H1 (cell line): ENCODE measurements around the gene ITPR3. TPM values are rescaled to one million over a fixed set of nuclear protein-coding genes. Genes with fewer than 3 reads are reported as not detected.

Source experiments
- CTCF ChIA-PET: fragments of 300-600 bp; sonication (Branson Sonifier 250); formaldehyde crosslinking; loops from one replicate; lab custom pipeline; 2021; ENCODE audit not compliant: partially characterized antibody; lab: Charles Lee
- POLR2A ChIA-PET: fragments of 300-600 bp; sonication (Branson Sonifier 250); formaldehyde crosslinking; loops from one replicate; lab custom pipeline; 2021; ENCODE audit warnings: inconsistent platforms; ENCODE audit not compliant: partially characterized antibody; lab: Charles Lee
- DNase-seq, 2 experiments: peaks; one replicate each; pipeline versions ENCODE4 v3.0.0 to v3.0.0-alpha.2; 2010 to 2022; ENCODE audit warnings: low spot score in 2 of 2, low read depth in 1 of 2, mixed read lengths in 1 of 2
- FAIRE-seq: peaks from 2 replicates; lab custom pipeline; 2011; peaks lifted over from hg19 to GRCh38; lab: Jason Lieb, UNC
- H2AFZ ChIP-seq: 2 replicates; pipeline ENCODE4 v1.8.1; 2012; ENCODE audit warnings: low read length, inconsistent platforms
- H2AK5ac ChIP-seq: 2 replicates; pipeline ENCODE4 v1.6.1; 2013; ENCODE audit warnings: low read depth, low read length
- H2BK120ac ChIP-seq: replicated peaks from 2 replicates; pipeline ENCODE3; 2013; ENCODE audit warnings: low read depth, low read length, inconsistent platforms
- H2BK12ac ChIP-seq: 2 replicates; pipeline ENCODE4 v1.6.1; 2013; ENCODE audit warnings: low read depth, low read length
- H2BK15ac ChIP-seq: 2 replicates; pipeline ENCODE4 v1.6.1; 2013; ENCODE audit warnings: low read length
- H2BK20ac ChIP-seq: 2 replicates; pipeline ENCODE4 v1.6.1; 2013; ENCODE audit warnings: low read length
- H2BK5ac ChIP-seq: 2 replicates; pipeline ENCODE4 v1.6.1; 2013; ENCODE audit warnings: low read depth, low read length
- H3K14ac ChIP-seq: 2 replicates; pipeline ENCODE4 v1.6.1; 2013; ENCODE audit warnings: inconsistent platforms; ENCODE audit not compliant: insufficient read length
- H3K18ac ChIP-seq: 2 replicates; pipeline ENCODE4 v1.6.1; 2013; ENCODE audit warnings: low read length; ENCODE audit errors: extremely low read depth
- H3K23ac ChIP-seq: 2 replicates; pipeline ENCODE4 v1.6.1; 2013; ENCODE audit warnings: inconsistent platforms; ENCODE audit not compliant: insufficient read length
- H3K23me2 ChIP-seq: 2 replicates; pipeline ENCODE4 v1.6.1; 2013; ENCODE audit warnings: low read depth, low read length
- H3K27ac ChIP-seq: 2 replicates; pipeline ENCODE4 v1.6.1; 2011; ENCODE audit warnings: low read depth, low read length, inconsistent platforms
- H3K27me3 ChIP-seq, 4 experiments: replicated peaks in 1 of 4; 1 replicate in 1 of 4; 2 replicates in 3 of 4; pipeline versions ENCODE4 v1.6.1 to v1.8.1; 2011 to 2013; ENCODE audit warnings: low read length in 3 of 4, mild to moderate bottlenecking in 3 of 4, inconsistent platforms in 2 of 4, mixed read lengths in 2 of 4, moderate library complexity in 1 of 4; ENCODE audit not compliant: control insufficient read depth in 3 of 4, insufficient read depth in 3 of 4; ENCODE audit errors: extremely low read depth in 1 of 4
- H3K36me3 ChIP-seq, 4 experiments: 2 replicates each; pipeline versions ENCODE4 v1.6.1 to v1.8.1; 2011 to 2013; ENCODE audit warnings: mild to moderate bottlenecking in 4 of 4, low read length in 3 of 4, moderate library complexity in 2 of 4, control low read depth in 1 of 4, inconsistent platforms in 1 of 4; ENCODE audit not compliant: insufficient read depth in 4 of 4, control insufficient read depth in 2 of 4
- H3K4ac ChIP-seq: replicated peaks from 2 replicates; pipeline ENCODE3; 2013; ENCODE audit warnings: low read length, low read depth, mixed read lengths, inconsistent platforms; ENCODE audit not compliant: insufficient read length
- H3K4me1 ChIP-seq, 4 experiments: replicated peaks in 1 of 4; 1 replicate in 1 of 4; 2 replicates in 3 of 4; pipeline versions ENCODE4 v1.6.1 to v1.8.1; 2011 to 2013; ENCODE audit warnings: low read length in 3 of 4, inconsistent platforms in 2 of 4, mixed read lengths in 1 of 4; ENCODE audit not compliant: insufficient read depth in 4 of 4, control insufficient read depth in 3 of 4
- H3K4me2 ChIP-seq, 2 experiments: 2 replicates each; pipeline versions ENCODE4 v1.6.1 to v1.8.1; 2011 to 2013; ENCODE audit warnings: low read depth in 2 of 2, low read length in 2 of 2, control low read depth in 1 of 2, inconsistent platforms in 1 of 2, mild to moderate bottlenecking in 1 of 2; ENCODE audit not compliant: insufficient read depth in 1 of 2
- H3K4me3 ChIP-seq, 4 experiments: fragments of 200-600, 300-600 bp in 1 of 4; sonication (generic), shearing (Covaris generic), sonication (Bioruptor Twin) in 1 of 4; 2 replicates each; pipeline versions ENCODE4 v1.5.1 to v1.8.1; 2011 to 2016; ENCODE audit warnings: low read length in 4 of 4, low read depth in 3 of 4, control low read depth in 2 of 4, inconsistent platforms in 2 of 4, mild to moderate bottlenecking in 2 of 4, mixed read lengths in 1 of 4, moderate library complexity in 1 of 4; ENCODE audit not compliant: insufficient read depth in 2 of 4; ENCODE audit errors: extremely low read depth in 1 of 4
- H3K56ac ChIP-seq: replicated peaks from 2 replicates; pipeline ENCODE3; 2013; ENCODE audit warnings: low read depth, mild to moderate bottlenecking, mixed read lengths, low read length, inconsistent platforms; ENCODE audit not compliant: insufficient read length
- H3K79me1 ChIP-seq: 2 replicates; pipeline ENCODE4 v1.6.1; 2013; ENCODE audit warnings: low read depth, low read length, control low read depth
- H3K79me2 ChIP-seq, 2 experiments: 2 replicates each; pipeline versions ENCODE4 v1.6.1 to v1.8.1; 2012 to 2013; ENCODE audit warnings: low read length in 2 of 2, mild to moderate bottlenecking in 2 of 2, inconsistent platforms in 1 of 2; ENCODE audit not compliant: insufficient read depth in 2 of 2, control insufficient read depth in 1 of 2
- H3K9ac ChIP-seq, 4 experiments: replicated peaks in 1 of 4; 1 replicate in 1 of 4; 2 replicates in 3 of 4; pipeline versions ENCODE4 v1.6.1 to v1.8.1; 2011 to 2013; ENCODE audit warnings: low read depth in 3 of 4, low read length in 3 of 4, control low read depth in 2 of 4, mild to moderate bottlenecking in 2 of 4, moderate library complexity in 2 of 4, inconsistent platforms in 1 of 4; ENCODE audit errors: extremely low read depth in 1 of 4
- H3K9me3 ChIP-seq, 2 experiments: 2 replicates each; pipeline versions ENCODE4 v1.6.1 to v1.8.1; 2012 to 2013; ENCODE audit warnings: mild to moderate bottlenecking in 2 of 2, moderate library complexity in 2 of 2, control low read depth in 1 of 2, inconsistent platforms in 1 of 2, low read depth in 1 of 2, low read length in 1 of 2, mixed read lengths in 1 of 2; ENCODE audit not compliant: insufficient read depth in 2 of 2
- H4K20me1 ChIP-seq, 2 experiments: replicated peaks in 1 of 2; 2 replicates each; pipeline versions ENCODE3 to v1.8.1; 2011 to 2013; ENCODE audit warnings: inconsistent platforms in 2 of 2, low read length in 2 of 2, mild to moderate bottlenecking in 1 of 2; ENCODE audit not compliant: insufficient read depth in 2 of 2, control insufficient read depth in 1 of 2
- H4K5ac ChIP-seq: 2 replicates; pipeline ENCODE4 v1.6.1; 2013; ENCODE audit warnings: low read length, low read depth, mixed read lengths, inconsistent platforms; ENCODE audit not compliant: insufficient read length
- H4K8ac ChIP-seq: 2 replicates; pipeline ENCODE4 v1.8.0; 2013; ENCODE audit warnings: mild to moderate bottlenecking, moderate library complexity, low read length, inconsistent platforms; ENCODE audit not compliant: insufficient read depth; ENCODE audit errors: extremely low read depth
- H4K91ac ChIP-seq: replicated peaks from 2 replicates; pipeline ENCODE3; 2013; ENCODE audit warnings: low read length, mixed read lengths, inconsistent platforms; ENCODE audit not compliant: insufficient read length
- SIRT6 ChIP-seq: IDR thresholded peaks from one replicate; pipeline ENCODE4 v1.7.1; 2012; ENCODE audit warnings: low read length, inconsistent platforms
- WGBS, 2 experiments: shearing (Covaris generic) in 1 of 2; methylation state at CpG; one replicate each; pipeline versions ENCODE4 v1.1.6 to v1.1.7; 2013 to 2015; ENCODE audit warnings: low lambda C conversion rate in 2 of 2, mixed read lengths in 2 of 2, inconsistent platforms in 1 of 2, low coverage in 1 of 2, missing lambda C conversion rate in 1 of 2; ENCODE audit not compliant: insufficient replicate concordance in 2 of 2, insufficient coverage in 1 of 2, insufficient read length in 1 of 2; ENCODE audit errors: extremely low coverage in 1 of 2, missing lambda C conversion rate in 1 of 2; 5-methylcytosine and 5-hydroxymethylcytosine counted together
- polyA plus RNA-seq, 7 experiments: library from polyadenylated mRNA; depleted of rRNA in 3 of 7; stranded (reverse) in 5 of 7; unstranded in 2 of 7; fragments of >200 nt in 5 of 7; fragments of 200-250 nt in 2 of 7; gene quantifications; 1 replicate in 5 of 7; 2 replicates in 1 of 7; 4 replicates in 1 of 7; pipeline versions ENCODE4 v1.2.1 to v1.2.3, GENCODE V29; 2011 to 2013; ENCODE audit warnings: missing spikeins in 2 of 7, mixed read lengths in 2 of 7
- total RNA-seq: library from RNA; stranded (reverse); fragmentation: NEBNext Ultra II Directional; extraction: Animal tissue kit (Norgen Biotek cat#: 25700); gene quantifications from 2 replicates; pipeline ENCODE4 v1.2.1, GENCODE V29; 2021
- TF ChIP-seq, protein P1 (sequence below): IDR thresholded peaks from 2 replicates; pipeline ENCODE4 v1.6.1; 2012; ENCODE audit warnings: inconsistent platforms

The ITPR3 gene
- total and polyA plus RNA-seq, 2 of the 8 experiments (the other 6 are each of a cell fraction or from before 2014, with no cell fraction given), result 29.1 to 45.7 TPM

- Histone ChIP-seq H3K23ac (no peak overlapping the region), H2BK15ac (no peak overlapping the region), H4K8ac (no peak overlapping the region), H3K4me2 (no peak overlapping the region), H4K5ac (no peak overlapping the region), H3K4ac (no peak overlapping the region), H3K4me1 (peaks cover 3 to 8% (median 4%) of the 10 kb centered on the region in 4 experiments; a peak in 6 of 7 replicates), H2BK5ac (no peak overlapping the region), H3K4me3 (no peak overlapping the region; a peak in 1 of 8 replicates), H3K27me3 (peaks cover 0 to 6% (median 0%) of the 10 kb centered on the region in 4 experiments; a peak in 3 of 7 replicates), H2AK5ac (no peak overlapping the region), H4K91ac (no peak overlapping the region), H2BK12ac (no peak overlapping the region), H3K79me1 (no peaks in the 10 kb centered on the region), H3K56ac (no peak overlapping the region), H3K27ac (no peak overlapping the region), H3K79me2 (no peaks in the 10 kb centered on the region), H4K20me1 (no peaks in the 10 kb centered on the region), H3K23me2 (no peaks in the 10 kb centered on the region), H2BK20ac (no peak overlapping the region), H3K36me3 (no peaks in the 10 kb centered on the region), H2BK120ac (no peak overlapping the region), H2AFZ (no peak overlapping the region), H3K18ac (no peak overlapping the region; the same call in 1 of the 2 replicates), H3K9me3 (no peaks in the 10 kb centered on the region; a peak in 1 of 4 replicates), H3K9ac (no peak overlapping the region), H3K14ac (no peak overlapping the region)
- CTCF ChIA-PET, result interaction anchor here (0.6 to 3.5 kb wide), 10 partner anchors 8 to 92 kb away, joined by 3 to 14 read pairs (median 4); partner anchors contain the start of gene UQCC2
- POLR2A ChIA-PET, result interaction anchor here (0.9 to 2.8 kb wide), 3 partner anchors 10 to 16 kb away, joined by 3 to 15 read pairs (median 3); partner anchors contain the start of gene UQCC2
- DNase-seq (no peak), FAIRE-seq (no peak)
- 81% methylated on average over 13 of the region's 13 CpGs; no CpG with 5 or more reads in 1 of the 2 experiments for whole genome bisulfite sequencing, 2 experiments
- TF ChIP-seq, protein P1, sequence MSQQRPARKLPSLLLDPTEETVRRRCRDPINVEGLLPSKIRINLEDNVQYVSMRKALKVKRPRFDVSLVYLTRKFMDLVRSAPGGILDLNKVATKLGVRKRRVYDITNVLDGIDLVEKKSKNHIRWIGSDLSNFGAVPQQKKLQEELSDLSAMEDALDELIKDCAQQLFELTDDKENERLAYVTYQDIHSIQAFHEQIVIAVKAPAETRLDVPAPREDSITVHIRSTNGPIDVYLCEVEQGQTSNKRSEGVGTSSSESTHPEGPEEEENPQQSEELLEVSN, result peak; percentile 24; the same call in 1 of the 2 replicates
- no peak for TF ChIP-seq SIRT6
Observed at GRCh38 chr6:33724102-33725023, 103.2 kb downstream of the ITPR3 start.
